Esophagus squamous epithelium (tissue), 5 donors: ENCODE data around the gene MADCAM1. TPM values are rescaled to one million over a fixed set of nuclear protein-coding genes. Genes with fewer than 3 reads are reported as not detected.
A peak's percentile ranks its signal among the peaks of the same experiment; 100 is the strongest.

Source experiments
- DNase-seq: peaks from one replicate; lab custom pipeline; 2025; lab: John Stamatoyannopoulos, UW
- H3K27ac ChIP-seq, 4 donors: fragments of 200-600 bp; sonication (generic); one replicate each; pipeline ENCODE4 v1.5.1; 2016 to 2019; ENCODE audit warnings: mild to moderate bottlenecking in 1 of 4
- H3K27me3 ChIP-seq, 4 donors: fragments of 200-600 bp; sonication (generic); 1 replicate in 3 of 4; 2 replicates in 1 of 4; pipeline versions ENCODE4 v1.5.1 to v1.6.0; 2017 to 2021; ENCODE audit warnings: antibody characterized with exemption in 1 of 4
- H3K36me3 ChIP-seq, 3 donors: fragments of 200-600 bp; sonication (generic); one replicate each; pipeline ENCODE4 v1.5.1; 2016 to 2019
- H3K4me1 ChIP-seq, 3 donors: fragments of 200-600 bp; sonication (generic); one replicate each; pipeline ENCODE4 v1.5.1; 2017 to 2019
- H3K4me3 ChIP-seq, 4 donors: fragments of 200-600 bp; sonication (generic); 1 replicate in 3 of 4; 2 replicates in 1 of 4; pipeline ENCODE4 v1.5.1; 2016 to 2019; ENCODE audit warnings: mild to moderate bottlenecking in 2 of 4, moderate library complexity in 1 of 4
- H3K9me3 ChIP-seq, 3 donors: fragments of 200-600 bp; sonication (generic); one replicate each; pipeline ENCODE4 v1.5.1; 2016 to 2019
- POLR2A ChIP-seq, 4 donors: fragments of 450-650 bp; IDR thresholded peaks; one replicate each; pipeline ENCODE4 v1.6.1; 2017; ENCODE audit warnings: antibody characterized with exemption in 4 of 4, mild to moderate bottlenecking in 4 of 4, moderate library complexity in 3 of 4
- WGBS, 2 donors: methylation state at CpG; one replicate each; pipeline ENCODE4 v1.1.5; 2018; 5-methylcytosine and 5-hydroxymethylcytosine counted together
- intact Hi-C: fragments of 100-400 bp; cut with DNase I; formaldehyde crosslinking; loops from one replicate; pipeline ENCODE4 v1.15.0; 2022
- total RNA-seq, 4 donors: library from RNA; depleted of rRNA; stranded (reverse); fragments of >200 nt; gene quantifications; one replicate each; pipeline ENCODE4 v1.1.0, GENCODE V29; 2016
- TF ChIP-seq, protein P1 (sequence below), 6 experiments: fragments of 450-650 bp in 4 of 6; fragments of 200-600 bp in 2 of 6; sonication (generic) in 2 of 6; IDR thresholded peaks; one replicate each; pipeline ENCODE4 v1.5.1; 2016 to 2019; ENCODE audit warnings: antibody characterized with exemption in 6 of 6, mild to moderate bottlenecking in 4 of 6, moderate library complexity in 4 of 6
- donor health status: DM: yes; HTN: yes; CAD: no.

Gene MADCAM1
- total RNA-seq, 4 donors from 2014 or later = 0.19 to 0.40 TPM; not detected in 2

DNA sequence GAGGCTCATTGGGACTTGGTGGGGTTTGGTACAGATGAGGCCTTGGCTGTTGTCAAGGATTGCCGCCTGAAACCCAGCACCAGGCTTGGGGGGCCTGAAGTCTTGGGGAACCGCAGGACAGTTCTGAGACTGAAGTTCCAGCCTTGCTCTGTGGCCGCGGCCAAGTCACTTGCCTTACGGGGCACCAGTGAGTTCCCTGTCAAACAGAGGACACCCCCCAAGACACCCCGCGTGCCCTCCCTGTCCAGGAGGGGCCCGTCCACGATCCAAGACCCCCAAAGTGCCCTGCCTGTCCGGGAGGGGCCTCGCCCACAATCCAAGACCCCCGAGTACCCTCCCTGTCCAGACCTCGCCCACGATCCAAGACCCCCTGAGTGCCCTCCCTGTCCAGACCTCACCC is 37.8 kb downstream of the MADCAM1 start:
- DNase-seq = no peak

DNA sequence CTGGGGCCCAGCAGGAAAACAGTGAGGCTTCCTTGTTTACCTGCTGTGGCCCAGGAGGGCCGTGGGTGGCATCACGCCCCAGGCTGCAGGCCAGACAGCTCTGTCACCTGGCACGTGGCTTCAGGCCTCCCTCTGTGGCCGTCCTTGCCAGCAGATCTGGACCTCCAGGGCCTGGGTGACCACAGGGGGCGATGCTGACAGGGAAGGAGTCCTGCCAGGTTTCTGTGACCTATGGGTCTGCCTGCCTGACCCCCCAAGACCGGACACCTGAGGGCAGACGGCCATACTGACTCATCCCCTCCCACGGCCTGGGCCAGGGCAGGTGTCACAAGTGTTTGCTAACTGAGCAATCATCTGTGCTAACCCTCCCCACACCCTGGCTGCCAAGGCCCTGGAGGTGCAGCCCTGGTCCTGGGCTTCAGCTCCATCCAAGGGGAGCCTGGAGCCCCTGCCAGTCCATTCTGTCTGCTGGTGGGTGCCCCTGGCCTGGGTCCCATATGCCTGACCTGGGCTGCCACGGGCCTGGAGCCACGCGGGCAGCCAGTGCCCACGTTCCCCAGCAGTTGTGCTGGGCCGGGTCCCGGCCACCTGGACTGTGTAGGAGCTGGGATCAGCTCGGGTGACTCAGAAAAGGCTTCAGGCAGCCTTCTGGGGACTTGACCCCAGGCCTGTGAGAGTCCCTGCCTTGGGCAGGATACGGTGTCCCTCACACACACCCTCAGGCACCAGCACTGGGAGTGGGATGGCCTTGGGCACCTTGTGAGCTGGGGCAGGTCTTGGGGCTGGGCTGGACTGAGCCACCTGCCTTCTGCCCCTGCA is 38.9 kb downstream of the MADCAM1 start:
- peaks cover 20 to 47% (median 32%) of the 10 kb centered on the region in 3 donors for H3K36me3 ChIP-seq
- no peak overlapping the region for H3K4me3 ChIP-seq
- peaks cover 22 to 44% (median 23%) of the 10 kb centered on the region in 3 donors for H3K4me1 ChIP-seq
- WGBS, 2 donors = 0% methylated on average over 1 of the region's 16 CpGs; no CpG with 5 or more reads in 1 of the 2 donors
- H3K27me3 ChIP-seq = no peaks in the 10 kb centered on the region
- intact Hi-C loops = no loop called here
- no peak for DNase-seq
- TF ChIP-seq, protein P1, sequence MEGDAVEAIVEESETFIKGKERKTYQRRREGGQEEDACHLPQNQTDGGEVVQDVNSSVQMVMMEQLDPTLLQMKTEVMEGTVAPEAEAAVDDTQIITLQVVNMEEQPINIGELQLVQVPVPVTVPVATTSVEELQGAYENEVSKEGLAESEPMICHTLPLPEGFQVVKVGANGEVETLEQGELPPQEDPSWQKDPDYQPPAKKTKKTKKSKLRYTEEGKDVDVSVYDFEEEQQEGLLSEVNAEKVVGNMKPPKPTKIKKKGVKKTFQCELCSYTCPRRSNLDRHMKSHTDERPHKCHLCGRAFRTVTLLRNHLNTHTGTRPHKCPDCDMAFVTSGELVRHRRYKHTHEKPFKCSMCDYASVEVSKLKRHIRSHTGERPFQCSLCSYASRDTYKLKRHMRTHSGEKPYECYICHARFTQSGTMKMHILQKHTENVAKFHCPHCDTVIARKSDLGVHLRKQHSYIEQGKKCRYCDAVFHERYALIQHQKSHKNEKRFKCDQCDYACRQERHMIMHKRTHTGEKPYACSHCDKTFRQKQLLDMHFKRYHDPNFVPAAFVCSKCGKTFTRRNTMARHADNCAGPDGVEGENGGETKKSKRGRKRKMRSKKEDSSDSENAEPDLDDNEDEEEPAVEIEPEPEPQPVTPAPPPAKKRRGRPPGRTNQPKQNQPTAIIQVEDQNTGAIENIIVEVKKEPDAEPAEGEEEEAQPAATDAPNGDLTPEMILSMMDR (IDR thresholded peaks at IDR 0.05) = no peak
- no peak for TF ChIP-seq POLR2A (IDR thresholded peaks at IDR 0.05)
- no peaks in the 10 kb centered on the region for H3K9me3 ChIP-seq
- no peak overlapping the region for H3K27ac ChIP-seq

More for the DNA sequence above, 37.8 kb downstream of the MADCAM1 start:
- H3K4me3 ChIP-seq = peak overlapping the region in 3 of 4 donors; percentile 93 to 99 (median 99)
- no peaks in the 10 kb centered on the region for H3K9me3 ChIP-seq
- no peak for TF ChIP-seq POLR2A (IDR thresholded peaks at IDR 0.05)
- TF ChIP-seq, protein P1 (IDR thresholded peaks at IDR 0.05) = no peak
- H3K36me3 ChIP-seq = peaks cover 20 to 40% (median 24%) of the 10 kb centered on the region in 3 donors
- H3K27me3 ChIP-seq = no peaks in the 10 kb centered on the region
- H3K27ac ChIP-seq = peak overlapping the region; percentile 95 to 99 (median 97)
- intact Hi-C loops = no loop called here
- 81% methylated on average over 9 of the region's 14 CpGs; no CpG with 5 or more reads in 1 of the 2 donors for WGBS, 2 donors
- H3K4me1 ChIP-seq = peaks cover 22 to 44% (median 23%) of the 10 kb centered on the region in 3 donors

DNA sequence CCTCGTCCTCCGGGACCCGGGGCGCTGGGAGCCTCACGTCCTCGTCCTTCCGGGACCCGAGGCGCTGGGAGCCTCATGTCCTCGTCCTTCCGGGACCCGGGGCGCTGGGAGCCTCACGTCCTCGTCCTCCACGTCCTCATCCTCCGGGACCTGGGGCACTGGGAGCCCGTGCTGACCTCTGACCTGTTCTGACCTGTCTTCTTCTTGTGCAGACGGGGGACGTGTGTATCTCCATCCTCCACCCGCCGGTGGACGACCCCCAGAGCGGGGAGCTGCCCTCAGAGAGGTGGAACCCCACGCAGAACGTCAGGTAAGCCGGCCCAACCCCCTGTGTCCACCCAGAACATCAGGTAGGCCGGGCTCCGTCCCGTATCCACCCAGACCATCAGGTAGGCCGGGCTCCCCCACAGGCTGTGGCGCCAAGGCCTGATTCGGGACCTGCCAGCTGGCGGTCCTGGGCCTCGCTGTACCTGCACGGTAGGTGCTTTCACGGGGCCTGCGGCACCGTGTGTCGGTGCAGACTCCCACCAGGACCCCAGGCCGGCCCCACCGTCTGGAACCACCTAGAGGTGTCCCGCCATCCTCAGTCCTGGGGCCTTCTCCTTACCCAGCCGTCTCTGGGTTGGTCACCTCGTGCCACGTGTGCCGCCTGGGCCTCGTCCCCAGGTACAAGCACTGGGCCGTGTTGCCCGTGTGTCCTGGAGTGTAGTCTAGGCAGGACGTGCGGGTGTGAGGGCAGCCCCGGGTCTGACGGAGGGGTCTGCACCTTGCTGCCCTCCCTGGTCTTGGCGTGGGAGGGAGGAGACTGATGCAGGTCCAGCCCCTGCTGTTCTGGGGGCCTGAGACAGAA is 40.0 kb downstream of the MADCAM1 start:
- H3K27me3 ChIP-seq = no peaks in the 10 kb centered on the region
- no peaks in the 10 kb centered on the region for H3K9me3 ChIP-seq
- no peak overlapping the region for H3K4me3 ChIP-seq
- TF ChIP-seq, protein P1 (IDR thresholded peaks at IDR 0.05) = no peak
- TF ChIP-seq POLR2A (IDR thresholded peaks at IDR 0.05) = no peak
- intact Hi-C loops = no loop called here
- peaks cover 22 to 36% (median 23%) of the 10 kb centered on the region in 3 donors for H3K4me1 ChIP-seq
- 85% methylated on average over 22 of the region's 55 CpGs; no CpG with 5 or more reads in 1 of the 2 donors for WGBS, 2 donors
- no peak for DNase-seq
- H3K36me3 ChIP-seq = peaks cover 20 to 54% (median 35%) of the 10 kb centered on the region in 3 donors
- no peak overlapping the region for H3K27ac ChIP-seq

DNA sequence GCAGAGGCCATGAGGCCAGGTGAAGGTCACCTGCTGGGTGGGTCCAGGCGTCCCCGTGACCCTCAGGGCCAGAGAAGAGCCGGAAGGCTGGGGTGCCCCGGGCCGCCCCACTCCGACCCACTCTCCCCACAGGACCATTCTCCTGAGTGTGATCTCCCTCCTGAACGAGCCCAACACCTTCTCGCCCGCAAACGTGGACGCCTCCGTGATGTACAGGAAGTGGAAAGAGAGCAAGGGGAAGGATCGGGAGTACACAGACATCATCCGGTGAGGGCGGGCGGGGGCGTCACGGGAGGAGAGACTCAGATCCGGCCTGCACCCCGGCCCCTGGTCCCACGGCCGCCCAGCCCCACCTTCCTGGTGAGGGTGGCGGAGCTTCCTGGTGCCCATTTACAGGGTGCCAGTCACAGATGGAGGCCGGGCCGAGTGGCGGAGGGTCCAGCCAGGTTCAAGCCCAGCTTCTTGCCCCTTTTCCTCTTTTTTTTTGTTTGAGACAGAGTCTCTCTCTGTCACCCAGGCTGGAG is 40.7 kb downstream of the MADCAM1 start:
- WGBS, 2 donors = 86 to 93% methylated on average over 4 of the region's 26 CpGs
- peaks cover 20 to 61% (median 42%) of the 10 kb centered on the region in 3 donors for H3K36me3 ChIP-seq
- no peak overlapping the region for H3K27ac ChIP-seq
- H3K27me3 ChIP-seq = no peaks in the 10 kb centered on the region
- H3K9me3 ChIP-seq = no peaks in the 10 kb centered on the region
- peaks cover 22 to 36% (median 23%) of the 10 kb centered on the region in 3 donors for H3K4me1 ChIP-seq
- intact Hi-C loops = no loop called here
- DNase-seq = no peak
- TF ChIP-seq POLR2A (IDR thresholded peaks at IDR 0.05) = no peak
- TF ChIP-seq, protein P1 (IDR thresholded peaks at IDR 0.05) = no peak
- H3K4me3 ChIP-seq = no peak overlapping the region
